Measurements from ENCODE around the gene WDR81.
"Not testable (repeated sequence)": the region's sequence is repeated elsewhere in the genome, so short reads cannot be mapped to it uniquely, and the experiment has no call there.

WDR81 gene

DNA sequence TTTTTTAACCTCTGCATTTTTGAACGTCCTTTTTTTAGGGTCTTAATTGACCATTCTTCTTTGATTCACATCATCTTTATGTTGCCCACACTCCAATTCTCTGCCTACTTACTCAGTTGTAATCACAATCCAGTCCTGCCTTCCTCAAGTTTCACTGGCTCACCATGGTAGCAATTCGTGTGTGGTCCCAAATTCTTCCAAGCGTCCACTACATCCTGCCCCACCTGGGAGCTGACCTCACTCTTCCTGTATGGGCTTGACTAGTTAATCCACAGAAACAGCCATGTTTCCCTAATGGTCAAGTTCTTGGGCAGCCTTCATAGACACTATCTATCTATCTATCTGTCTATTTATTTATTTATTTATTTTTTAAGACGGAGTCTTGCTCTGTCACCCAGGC, 21.4 kb upstream of the WDR81 start:
- H3K4me2 ChIP-seq (ENCODE audit: low read length): no peak overlapping the region
- no peaks in the 10 kb centered on the region for H3K79me2 ChIP-seq (ENCODE audit: control insufficient read depth, low read length)
- no peaks in the 10 kb centered on the region for H3K36me3 ChIP-seq (ENCODE audit: control insufficient read depth, low read length)
- H3K4me3 ChIP-seq (ENCODE audit: low read length): no peak overlapping the region
- no peak overlapping the region for H3K27ac ChIP-seq (ENCODE audit: low read depth, low read length)
- no peaks in the 10 kb centered on the region for H3K4me1 ChIP-seq (ENCODE audit: control insufficient read depth, low read length)
- H3K9me3 ChIP-seq (ENCODE audit: control insufficient read depth, insufficient read depth, low read length): no peaks in the 10 kb centered on the region
- no peaks in the 10 kb centered on the region for H3F3A ChIP-seq (ENCODE audit: control insufficient read depth, insufficient read depth)
- no peaks in the 10 kb centered on the region for H4K20me1 ChIP-seq (ENCODE audit: control insufficient read depth, insufficient read depth, low read depth, low read length)
- H3K27me3 ChIP-seq (ENCODE audit: control insufficient read depth, low read length): peaks cover 23% of the 10 kb centered on the region
- no peak for TF ChIP-seq CTCF (IDR thresholded peaks at IDR 0.05; ENCODE audit: low read depth, low read length, poor library complexity, severe bottlenecking)
- no peak for TF ChIP-seq EZH2phosphoT487 (IDR thresholded peaks at IDR 0.05; ENCODE audit: borderline replicate concordance, low read length)
- no peaks in the 10 kb centered on the region for H3K9me2 ChIP-seq (replicated peaks; ENCODE audit: control insufficient read depth, low read length)

DNA sequence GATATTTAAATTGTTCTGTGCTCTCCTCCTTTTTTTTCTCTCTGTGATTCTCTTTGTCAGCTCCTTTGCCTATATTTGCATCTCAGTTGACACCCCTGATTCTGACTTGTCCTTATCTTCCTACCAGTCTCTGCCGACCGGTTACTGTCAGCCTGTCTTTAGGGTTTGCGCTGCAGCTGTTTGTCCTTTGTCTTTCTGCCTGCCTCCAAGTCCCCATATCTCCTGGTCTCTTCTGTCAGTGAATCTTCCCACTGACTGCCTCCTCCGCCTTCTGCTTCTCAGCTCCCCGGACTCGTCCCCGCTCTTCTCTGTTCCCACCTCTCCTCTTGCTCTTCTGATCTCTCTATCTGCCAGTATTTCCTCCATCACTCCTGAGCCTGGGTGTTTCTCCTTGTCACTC, 19.5 kb upstream of the WDR81 start:
- Histone ChIP-seq H4K20me1 (ENCODE audit: control insufficient read depth, insufficient read depth, low read depth, low read length) (no peaks in the 10 kb centered on the region), H3K9me2 (replicated peaks; ENCODE audit: control insufficient read depth, low read length) (no peaks in the 10 kb centered on the region), H3F3A (ENCODE audit: control insufficient read depth, insufficient read depth) (no peaks in the 10 kb centered on the region), H3K4me1 (ENCODE audit: control insufficient read depth, low read length) (0 out of 2 replicates have a peak, but pooled peaks cover 2% of the 10 kb centered on the region), H3K36me3 (ENCODE audit: control insufficient read depth, low read length) (no peaks in the 10 kb centered on the region), H3K4me3 (ENCODE audit: low read length) (no peak overlapping the region), H3K9me3 (ENCODE audit: control insufficient read depth, insufficient read depth, low read length) (no peaks in the 10 kb centered on the region), H3K4me2 (ENCODE audit: low read length) (no peak overlapping the region), H3K27me3 (ENCODE audit: control insufficient read depth, low read length) (peaks cover 40% of the 10 kb centered on the region), H3K79me2 (ENCODE audit: control insufficient read depth, low read length) (no peaks in the 10 kb centered on the region), H3K27ac (ENCODE audit: low read depth, low read length) (no peak overlapping the region)
- no peak for TF ChIP-seq CTCF (IDR thresholded peaks at IDR 0.05; ENCODE audit: low read depth, low read length, poor library complexity, severe bottlenecking)
- TF ChIP-seq EZH2phosphoT487 (IDR thresholded peaks at IDR 0.05; ENCODE audit: borderline replicate concordance, low read length): no peak

DNA sequence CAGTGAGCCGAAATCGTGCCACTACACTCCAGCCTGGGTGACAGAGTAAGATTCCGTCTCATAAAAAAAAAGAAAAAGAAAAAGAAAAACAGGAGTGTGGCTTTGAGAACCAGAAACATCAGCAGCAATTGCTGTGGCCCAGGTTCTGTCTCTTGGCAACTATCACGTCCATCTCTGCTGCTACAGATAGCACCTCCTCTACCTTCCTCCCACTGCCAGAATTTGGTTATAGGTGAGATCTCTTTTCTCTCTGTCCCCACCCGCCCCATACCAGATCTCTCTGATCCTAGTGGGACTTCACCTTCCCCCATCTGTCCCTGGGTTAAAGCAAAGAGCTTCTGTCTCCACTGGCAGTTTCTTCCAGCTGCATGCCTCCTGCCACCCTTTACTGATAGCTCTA, 17.4 kb upstream of the WDR81 start:
- no peak overlapping the region for H3K27ac ChIP-seq (ENCODE audit: low read depth, low read length)
- no peaks in the 10 kb centered on the region for H3K79me2 ChIP-seq (ENCODE audit: control insufficient read depth, low read length)
- H3K36me3 ChIP-seq (ENCODE audit: control insufficient read depth, low read length): no peaks in the 10 kb centered on the region
- no peak overlapping the region for H3K4me3 ChIP-seq (ENCODE audit: low read length)
- H3K9me3 ChIP-seq (ENCODE audit: control insufficient read depth, insufficient read depth, low read length): no peaks in the 10 kb centered on the region
- peaks cover 7% of the 10 kb centered on the region; the same call in 1 of the 2 replicates for H3K4me1 ChIP-seq (ENCODE audit: control insufficient read depth, low read length)
- no peaks in the 10 kb centered on the region for H4K20me1 ChIP-seq (ENCODE audit: control insufficient read depth, insufficient read depth, low read depth, low read length)
- no peak for TF ChIP-seq EZH2phosphoT487 (IDR thresholded peaks at IDR 0.05; ENCODE audit: borderline replicate concordance, low read length)
- TF ChIP-seq CTCF (IDR thresholded peaks at IDR 0.05; ENCODE audit: low read depth, low read length, poor library complexity, severe bottlenecking): no peak
- no peaks in the 10 kb centered on the region for H3F3A ChIP-seq (ENCODE audit: control insufficient read depth, insufficient read depth)
- peaks cover 58% of the 10 kb centered on the region for H3K27me3 ChIP-seq (ENCODE audit: control insufficient read depth, low read length)
- no peak overlapping the region for H3K4me2 ChIP-seq (ENCODE audit: low read length)
- H3K9me2 ChIP-seq (replicated peaks; ENCODE audit: control insufficient read depth, low read length): no peaks in the 10 kb centered on the region

DNA sequence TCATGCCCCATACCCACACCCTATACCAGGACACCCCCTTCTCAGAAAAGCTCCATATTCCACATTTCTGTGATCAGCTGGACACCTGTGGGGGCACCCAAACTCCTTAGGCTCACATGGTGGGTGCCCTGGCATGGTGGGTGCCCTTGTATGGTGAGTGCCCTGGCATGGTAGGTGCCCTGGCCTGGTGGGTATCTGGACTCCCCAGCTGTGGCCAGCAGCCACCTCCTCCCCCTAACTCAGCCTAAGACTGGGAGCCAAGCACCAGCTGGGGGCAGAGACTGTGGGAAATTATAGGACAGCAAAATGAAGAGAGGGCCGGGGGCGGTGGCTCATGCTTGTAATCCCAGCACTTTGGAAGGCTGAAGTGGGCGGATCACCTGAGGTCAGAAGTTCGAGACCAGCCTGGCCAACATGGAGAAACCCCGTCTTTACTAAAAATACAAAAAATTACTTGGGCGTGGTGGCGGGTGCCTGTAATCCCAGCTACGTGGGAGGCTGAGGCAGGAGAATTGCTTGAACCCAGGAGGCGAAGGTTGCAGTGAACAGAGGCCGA, 15.6 kb upstream of the WDR81 start:
- H3K4me1 ChIP-seq (ENCODE audit: control insufficient read depth, low read length); H3K4me2 ChIP-seq (ENCODE audit: low read length); H3K9me3 ChIP-seq (ENCODE audit: control insufficient read depth, insufficient read depth, low read length); H3K9me2 ChIP-seq (replicated peaks; ENCODE audit: control insufficient read depth, low read length); H3K36me3 ChIP-seq (ENCODE audit: control insufficient read depth, low read length); H3K4me3 ChIP-seq (ENCODE audit: low read length); H3K79me2 ChIP-seq (ENCODE audit: control insufficient read depth, low read length); H3K27ac ChIP-seq (ENCODE audit: low read depth, low read length); H3F3A ChIP-seq (ENCODE audit: control insufficient read depth, insufficient read depth); H4K20me1 ChIP-seq (ENCODE audit: control insufficient read depth, insufficient read depth, low read depth, low read length): not testable (repeated sequence)
- H3K27me3 ChIP-seq (ENCODE audit: control insufficient read depth, low read length): peaks cover 67% of the 10 kb centered on the region

Data from DOHH2 (cell line).